ENCODE data around the gene SETBP1.

Gene SETBP1

DNA sequence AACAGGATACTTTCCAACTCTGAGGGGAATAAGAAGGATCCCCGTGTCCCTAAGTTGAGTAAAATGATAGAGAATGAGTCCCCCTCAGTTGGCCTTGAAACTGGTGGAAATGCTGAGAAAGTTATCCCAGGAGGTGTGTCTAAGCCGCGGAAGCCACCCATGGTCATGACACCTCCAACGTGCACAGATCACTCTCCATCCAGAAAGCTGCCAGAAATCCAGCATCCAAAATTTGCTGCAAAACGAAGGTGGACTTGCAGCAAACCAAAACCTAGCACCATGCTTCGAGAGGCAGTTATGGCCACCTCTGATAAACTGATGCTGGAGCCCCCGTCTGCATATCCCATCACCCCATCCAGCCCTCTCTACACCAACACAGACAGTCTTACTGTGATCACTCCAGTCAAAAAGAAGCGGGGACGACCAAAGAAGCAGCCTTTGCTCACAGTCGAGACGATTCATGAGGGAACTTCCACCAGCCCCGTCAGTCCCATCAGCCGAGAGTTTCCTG is 270.1 kb downstream of the SETBP1 start:
- TF ChIP-seq, protein P1, sequence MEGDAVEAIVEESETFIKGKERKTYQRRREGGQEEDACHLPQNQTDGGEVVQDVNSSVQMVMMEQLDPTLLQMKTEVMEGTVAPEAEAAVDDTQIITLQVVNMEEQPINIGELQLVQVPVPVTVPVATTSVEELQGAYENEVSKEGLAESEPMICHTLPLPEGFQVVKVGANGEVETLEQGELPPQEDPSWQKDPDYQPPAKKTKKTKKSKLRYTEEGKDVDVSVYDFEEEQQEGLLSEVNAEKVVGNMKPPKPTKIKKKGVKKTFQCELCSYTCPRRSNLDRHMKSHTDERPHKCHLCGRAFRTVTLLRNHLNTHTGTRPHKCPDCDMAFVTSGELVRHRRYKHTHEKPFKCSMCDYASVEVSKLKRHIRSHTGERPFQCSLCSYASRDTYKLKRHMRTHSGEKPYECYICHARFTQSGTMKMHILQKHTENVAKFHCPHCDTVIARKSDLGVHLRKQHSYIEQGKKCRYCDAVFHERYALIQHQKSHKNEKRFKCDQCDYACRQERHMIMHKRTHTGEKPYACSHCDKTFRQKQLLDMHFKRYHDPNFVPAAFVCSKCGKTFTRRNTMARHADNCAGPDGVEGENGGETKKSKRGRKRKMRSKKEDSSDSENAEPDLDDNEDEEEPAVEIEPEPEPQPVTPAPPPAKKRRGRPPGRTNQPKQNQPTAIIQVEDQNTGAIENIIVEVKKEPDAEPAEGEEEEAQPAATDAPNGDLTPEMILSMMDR (IDR thresholded peaks at IDR 0.05; ENCODE audit: extremely low read depth, missing control alignments) = no peak
- no peak for DNase-seq (ENCODE audit: low spot score)

- TF ChIP-seq, protein P1 (IDR thresholded peaks at IDR 0.05; ENCODE audit: extremely low read depth, missing control alignments) = no peak
- no peak for DNase-seq (ENCODE audit: low spot score)
These were observed 271.1 kb downstream of the SETBP1 start for GRCh38 chr18:44951748-44952147.

DNA sequence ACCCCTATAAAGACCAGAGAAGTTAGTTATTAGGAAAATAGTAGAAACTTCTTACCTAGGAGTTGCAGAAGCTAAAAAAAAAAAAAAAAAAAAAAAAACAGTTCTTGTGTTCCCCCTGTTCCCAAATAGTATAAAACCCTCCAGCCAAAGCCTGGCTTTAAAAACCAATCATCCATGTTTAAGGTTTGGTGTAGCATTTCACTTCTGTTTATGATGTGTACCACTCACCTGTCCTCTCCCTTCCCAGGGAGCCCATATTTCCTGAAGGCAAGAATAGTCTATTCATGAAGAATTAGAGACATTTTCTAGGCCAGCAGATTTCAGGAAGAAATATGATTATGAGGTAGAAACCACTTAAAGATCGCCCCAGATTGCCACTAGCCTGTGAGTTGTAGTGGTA is 273.6 kb downstream of the SETBP1 start:
- TF ChIP-seq, protein P1 (IDR thresholded peaks at IDR 0.05; ENCODE audit: extremely low read depth, missing control alignments) = no peak
- DNase-seq (ENCODE audit: low spot score) = no peak

DNA sequence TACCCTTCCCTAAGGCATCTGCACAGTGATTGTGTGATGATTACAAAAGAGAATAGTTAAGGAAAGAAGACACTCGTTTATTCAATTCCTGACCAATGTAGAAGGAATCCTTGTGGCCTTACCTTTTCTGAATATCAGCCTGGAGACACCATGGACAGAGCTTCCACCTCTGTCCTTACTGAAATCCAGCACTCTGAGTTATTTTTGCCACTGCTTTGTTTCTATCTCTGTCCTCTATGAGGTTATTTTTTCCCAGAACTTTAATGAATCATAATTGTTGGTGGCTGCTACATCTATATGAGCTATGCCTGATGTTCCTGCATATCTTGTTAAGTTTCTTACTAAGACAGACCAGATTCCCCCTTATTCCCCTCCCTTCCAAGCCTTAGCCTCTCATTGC is 275.1 kb downstream of the SETBP1 start:
- TF ChIP-seq, protein P1 (IDR thresholded peaks at IDR 0.05; ENCODE audit: extremely low read depth, missing control alignments) = no peak
- DNase-seq (ENCODE audit: low spot score) = no peak

DNA sequence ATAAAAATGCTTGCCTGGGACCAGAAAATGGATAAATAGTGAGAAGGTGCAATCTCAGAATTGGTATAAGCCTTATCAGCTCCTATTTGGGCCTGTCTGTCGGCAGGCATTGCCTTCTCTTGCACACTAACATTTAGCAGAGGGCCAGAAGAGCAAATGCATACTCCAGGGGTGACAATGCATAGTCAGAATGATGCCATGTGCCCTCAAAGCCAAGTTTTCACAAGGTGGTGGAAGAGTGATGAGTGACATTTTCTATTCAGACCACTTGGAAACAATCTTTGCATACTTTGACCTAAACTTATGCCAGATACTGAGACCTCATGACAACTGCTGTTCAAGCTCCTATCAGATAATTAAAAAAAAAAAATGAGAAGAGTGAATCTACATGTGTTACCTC is 276.3 kb downstream of the SETBP1 start:
- no peak for DNase-seq (ENCODE audit: low spot score)
- TF ChIP-seq, protein P1 (IDR thresholded peaks at IDR 0.05; ENCODE audit: extremely low read depth, missing control alignments) = no peak

GRCh38 chr18:44957461-44957860 is 276.8 kb downstream of the SETBP1 start:
- DNase-seq (ENCODE audit: low spot score) = no peak
- TF ChIP-seq, protein P1 (IDR thresholded peaks at IDR 0.05; ENCODE audit: extremely low read depth, missing control alignments) = no peak

DNA sequence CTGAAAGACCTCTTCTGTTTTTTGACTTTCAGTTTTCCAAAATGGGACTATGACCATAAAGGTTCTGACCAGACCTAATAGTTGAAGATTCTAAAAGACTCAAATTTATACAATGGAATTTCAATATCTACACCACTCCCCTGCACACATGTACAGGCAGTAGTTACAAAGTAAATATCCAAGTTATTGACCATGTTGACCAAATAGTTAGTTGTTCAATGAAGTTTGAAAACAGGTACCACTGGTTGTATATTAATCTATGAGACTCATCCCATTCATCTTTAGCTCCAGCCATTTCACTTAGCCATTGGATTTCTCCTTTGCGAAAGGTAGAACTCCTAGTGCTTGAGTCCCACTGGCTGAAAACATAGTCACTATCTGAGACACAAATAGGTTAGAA is 277.4 kb downstream of the SETBP1 start:
- TF ChIP-seq, protein P1 (IDR thresholded peaks at IDR 0.05; ENCODE audit: extremely low read depth, missing control alignments) = no peak
- no peak for DNase-seq (ENCODE audit: low spot score)

All from GM20000 (cell line).